OCI-LY1 (cell line): ENCODE results near the gene CSNK2A1.

Experiments
- CTCF ChIP-seq: fragments of 200-600 bp; sonication (generic), shearing (Covaris generic); IDR thresholded peaks from 2 replicates; pipeline ENCODE4 v1.5.1; 2017; ENCODE audit warnings: mild to moderate bottlenecking, antibody characterized with exemption, low read length, moderate library complexity, mixed read lengths
- EZH2 ChIP-seq: fragments of 200-600 bp; sonication (generic), shearing (Covaris generic); IDR thresholded peaks from 2 replicates; pipeline ENCODE4 v1.8.0; 2017; ENCODE audit warnings: borderline replicate concordance, mixed run types, mild to moderate bottlenecking, antibody characterized with exemption, low read length, moderate library complexity, mixed read lengths

DNA sequence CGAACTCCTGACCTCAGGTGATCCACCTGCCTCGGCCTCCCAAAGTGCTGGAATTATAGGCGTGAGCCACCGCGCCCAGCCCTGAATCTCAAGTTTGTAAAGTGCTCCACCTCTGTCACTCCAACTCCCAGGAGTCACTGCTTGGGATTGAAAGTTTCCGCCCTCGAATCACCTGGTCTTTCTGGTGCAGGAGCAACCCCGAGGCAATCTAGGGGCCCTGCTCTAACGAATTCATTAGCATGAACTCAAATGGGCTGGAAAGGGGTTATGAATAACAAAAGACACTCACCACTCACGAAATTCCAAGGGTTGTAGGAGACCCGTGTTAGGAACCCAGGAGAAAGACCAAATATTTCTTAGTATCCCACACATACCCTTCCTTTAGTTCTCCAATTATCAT, 109.4 kb downstream of the CSNK2A1 start:
- TF ChIP-seq EZH2 (no peak), CTCF (no peak)
